ENCODE data around the gene NDRG3.
"Not testable (repeated sequence)": the region's sequence is repeated elsewhere in the genome, so short reads cannot be mapped to it uniquely, and the experiment has no call there.

The NDRG3 gene

DNA sequence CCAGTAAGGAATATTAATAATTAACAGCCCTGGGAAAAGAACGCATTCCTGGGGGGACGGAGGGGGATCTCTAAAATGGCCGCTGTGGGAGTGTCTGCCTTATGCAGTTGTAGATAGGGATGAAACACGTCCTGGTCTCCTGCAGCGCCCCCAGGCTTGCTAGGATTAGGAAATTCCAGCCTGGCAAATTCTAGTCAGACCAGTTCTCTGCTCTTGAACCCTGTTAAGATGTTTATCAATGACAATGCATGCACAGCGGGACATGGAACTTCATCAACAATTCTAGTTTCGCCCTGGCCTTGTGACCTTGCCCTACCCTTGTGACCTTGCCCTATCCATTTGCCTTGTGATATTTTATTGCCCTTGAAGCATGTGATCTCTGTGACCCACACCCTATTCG lies 50.4 kb downstream of the NDRG3 start:
- not testable (repeated sequence) for DNase-seq (ENCODE audit: low spot score)

DNA sequence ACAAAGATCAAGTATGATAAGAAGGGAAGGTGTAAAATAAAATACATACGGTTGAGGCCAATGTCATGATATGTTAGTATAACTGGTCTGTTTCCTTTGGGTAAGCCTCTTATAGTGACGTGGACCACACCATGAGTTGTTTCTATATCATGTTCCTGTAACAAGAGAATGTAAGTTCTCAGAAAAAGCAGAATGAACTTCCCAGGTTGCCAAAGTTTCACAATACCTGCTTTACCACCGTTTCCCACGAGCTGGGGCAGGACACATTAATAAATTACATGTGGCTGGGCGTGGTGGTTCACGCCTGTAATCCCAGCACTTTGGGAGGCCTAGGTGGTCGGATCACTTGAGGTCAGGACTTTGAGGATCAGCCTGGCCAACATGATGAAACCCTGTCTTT lies 57.3 kb downstream of the NDRG3 start:
- DNase-seq (ENCODE audit: low spot score), result no peak

DNA sequence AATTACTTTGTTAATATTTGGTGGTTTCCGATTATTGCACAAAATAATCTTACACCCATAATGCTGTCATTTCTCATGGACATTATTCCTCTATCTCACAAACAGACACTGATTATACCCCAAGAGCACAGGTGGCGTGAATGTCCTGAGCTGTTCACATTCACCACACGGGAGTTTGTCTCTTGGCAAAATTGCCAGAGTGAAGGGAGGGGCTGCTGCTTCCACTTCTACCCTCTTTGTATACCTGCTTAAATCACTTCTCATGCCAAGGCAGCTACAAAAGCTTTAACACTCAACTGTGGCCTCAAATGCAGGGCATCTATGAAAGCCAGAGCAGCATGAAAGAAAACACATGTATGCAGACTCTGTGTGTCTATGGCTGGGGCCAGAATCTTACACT lies 58.0 kb downstream of the NDRG3 start:
- no peak for DNase-seq (ENCODE audit: low spot score)

DNA sequence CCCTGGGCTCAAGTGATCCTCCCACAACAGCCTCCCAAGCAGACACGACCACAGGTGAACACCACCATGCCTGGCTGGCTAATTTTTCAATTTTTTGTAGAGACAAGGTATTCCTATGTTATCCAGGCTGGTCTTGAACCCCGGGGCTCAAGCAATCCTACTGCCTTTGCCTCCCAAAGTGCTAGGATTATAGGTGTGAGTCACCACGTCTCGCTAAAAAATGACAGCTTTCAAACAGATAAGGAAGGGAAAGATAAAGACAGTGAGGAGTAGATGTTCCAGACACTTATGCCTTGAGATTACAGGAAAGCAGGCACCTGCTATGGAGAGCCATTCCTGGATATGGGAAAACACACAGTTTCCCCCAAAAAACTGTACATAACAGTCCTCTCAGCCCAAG lies 58.9 kb downstream of the NDRG3 start:
- DNase-seq (ENCODE audit: low spot score), result no peak

DNA sequence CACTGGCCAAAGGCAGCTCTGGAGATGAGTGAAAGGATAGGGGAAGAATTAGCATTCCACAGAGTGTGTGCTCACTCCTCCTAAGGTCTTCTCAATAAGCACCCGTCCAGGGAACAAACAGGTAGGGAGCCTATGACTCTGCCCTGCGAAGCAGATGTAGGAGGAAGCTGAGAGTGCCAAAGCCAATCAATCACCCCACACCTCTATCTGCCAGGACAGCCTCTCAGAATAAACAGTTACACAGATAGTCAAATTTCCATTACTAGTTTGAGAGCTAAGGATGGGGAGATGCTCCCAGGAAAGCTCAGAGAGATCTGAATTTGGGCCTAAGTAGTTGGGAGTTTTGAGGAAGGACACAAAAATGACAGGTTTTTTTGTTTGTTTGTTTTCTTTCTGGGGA lies 59.4 kb downstream of the NDRG3 start:
- DNase-seq (ENCODE audit: low spot score), result no peak

DNA sequence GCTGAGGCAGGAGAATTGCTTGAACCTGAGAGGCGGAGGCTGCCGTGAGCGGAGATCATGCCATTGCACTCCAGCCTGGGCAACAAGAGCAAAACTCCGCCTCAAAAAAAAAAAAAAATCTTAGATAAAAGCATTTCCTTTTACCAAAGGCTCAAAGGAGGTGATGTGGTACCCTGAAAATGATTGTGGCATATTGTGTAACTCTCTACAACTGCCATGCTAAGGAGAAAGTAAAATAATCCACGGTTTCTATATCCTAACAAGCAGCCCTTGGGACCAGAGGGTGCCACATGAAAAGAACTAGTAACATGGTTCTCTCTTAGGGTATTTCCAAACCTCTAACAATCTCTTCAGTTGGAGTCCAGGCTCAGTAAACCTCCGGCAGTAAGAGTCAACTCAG lies 61.1 kb downstream of the NDRG3 start:
- no peak for DNase-seq (ENCODE audit: low spot score)

DNA sequence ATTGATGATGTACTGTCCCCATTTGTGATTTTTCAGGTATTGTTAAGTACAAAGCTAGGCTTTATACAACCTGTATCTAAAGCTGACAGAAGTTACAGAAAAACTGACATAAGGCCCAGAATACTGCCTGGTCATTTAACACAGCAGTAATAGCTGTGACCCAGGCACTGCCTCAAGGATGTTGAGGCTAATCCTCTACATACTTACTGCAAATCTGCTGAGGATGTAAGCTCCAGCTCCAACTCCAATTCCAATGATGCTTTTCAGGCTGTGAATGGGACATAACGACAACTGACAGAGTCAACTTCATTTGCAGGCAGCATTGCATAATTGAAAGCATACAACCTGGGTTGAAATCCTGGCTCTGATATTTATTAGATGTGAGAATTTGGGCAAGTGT lies 63.6 kb downstream of the NDRG3 start:
- no peak for DNase-seq (ENCODE audit: low spot score)

DNA sequence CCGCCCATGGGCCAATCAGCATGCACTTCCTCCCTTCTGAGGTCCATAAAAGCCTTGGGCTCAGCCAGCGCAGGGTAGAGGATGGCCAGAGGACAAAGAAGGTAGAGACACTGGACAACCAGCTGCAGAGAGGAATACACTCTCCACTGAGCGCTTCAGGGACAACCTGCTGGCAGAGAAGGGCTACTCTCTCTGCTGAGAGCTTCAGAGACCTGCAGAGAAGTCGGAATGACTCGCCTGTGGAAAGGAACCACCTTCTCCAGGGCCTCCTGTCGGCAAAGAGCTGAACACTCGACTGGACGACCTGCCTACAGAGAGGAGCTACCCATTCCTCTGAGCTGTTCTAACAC lies 68.5 kb downstream of the NDRG3 start:
- DNase-seq (ENCODE audit: low spot score), result no peak

DNA sequence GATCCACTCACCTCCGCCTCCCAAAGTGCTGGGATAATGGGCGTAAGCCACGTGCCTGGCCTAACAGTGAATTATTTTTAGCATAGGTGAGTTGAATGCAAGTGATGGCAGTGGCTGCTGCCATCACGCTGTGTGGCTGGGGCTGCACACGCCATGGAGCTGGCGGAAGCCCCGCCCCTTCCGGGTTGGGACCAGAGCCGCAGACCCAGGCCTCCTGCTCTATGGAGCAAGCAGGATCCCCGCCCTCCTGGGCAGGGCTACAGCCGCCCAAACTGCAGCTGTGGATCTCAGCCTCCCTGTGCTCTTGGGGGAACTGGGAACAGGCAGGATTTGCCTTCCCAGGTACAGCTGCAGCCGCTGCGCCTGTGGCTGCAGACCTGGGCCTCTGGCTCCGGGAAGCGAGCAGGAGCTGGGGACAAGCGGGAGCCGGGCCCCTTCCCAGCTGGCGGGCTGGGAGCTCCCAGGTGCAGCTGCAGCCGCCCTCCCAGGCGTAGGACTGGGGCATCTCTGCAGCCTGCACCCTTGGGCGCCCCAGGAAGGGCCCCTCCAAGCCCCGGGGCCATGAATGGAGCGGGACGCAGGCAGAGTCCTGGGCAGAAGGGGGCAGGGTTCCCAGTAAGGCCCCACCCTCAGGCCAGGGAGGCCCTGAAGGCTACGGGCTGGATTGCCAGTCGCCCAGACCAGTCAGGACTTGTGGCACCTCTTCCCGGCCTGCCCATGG lies 69.0 kb downstream of the NDRG3 start:
- no peak for DNase-seq (ENCODE audit: low spot score)

DNA sequence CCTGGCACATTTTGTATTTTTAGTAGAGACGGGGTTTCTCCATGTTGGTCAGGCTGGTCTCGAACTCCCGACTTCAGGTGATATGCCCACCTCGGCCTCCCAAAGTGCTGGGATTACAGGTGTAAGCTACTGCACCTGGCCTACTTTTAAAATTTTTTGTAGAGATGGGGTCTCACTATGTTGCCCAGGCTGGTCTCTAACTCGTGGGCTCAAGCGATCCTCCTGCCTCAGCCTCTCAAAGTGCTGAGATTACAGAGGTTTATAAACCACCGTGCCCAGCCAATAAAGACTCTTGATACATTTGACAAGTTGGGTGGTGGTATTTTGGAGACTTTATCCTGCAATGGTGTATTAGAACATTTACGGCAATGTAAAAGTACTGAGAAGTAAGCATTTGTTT lies 70.3 kb downstream of the NDRG3 start:
- not testable (repeated sequence) for DNase-seq (ENCODE audit: low spot score)

DNA sequence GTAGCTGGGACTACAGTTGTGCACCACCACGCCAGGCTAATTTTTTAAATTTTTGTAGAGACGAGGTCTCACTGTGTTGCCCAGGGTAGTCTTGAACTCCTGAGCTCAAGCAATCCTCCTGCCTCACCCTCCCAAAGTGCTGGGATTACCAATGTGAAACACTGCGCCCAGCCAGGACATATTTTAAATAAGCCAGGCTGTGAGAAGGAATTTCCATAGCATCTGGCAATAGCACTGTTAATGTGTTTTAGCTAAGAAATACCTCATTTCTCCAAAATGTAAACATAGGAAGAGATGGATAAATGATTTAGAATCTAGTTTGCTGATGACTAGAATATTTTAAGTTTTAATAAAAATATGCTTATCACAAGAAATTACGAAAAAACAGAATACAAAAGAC lies 72.9 kb downstream of the NDRG3 start:
- no peak for DNase-seq (ENCODE audit: low spot score)

DNA sequence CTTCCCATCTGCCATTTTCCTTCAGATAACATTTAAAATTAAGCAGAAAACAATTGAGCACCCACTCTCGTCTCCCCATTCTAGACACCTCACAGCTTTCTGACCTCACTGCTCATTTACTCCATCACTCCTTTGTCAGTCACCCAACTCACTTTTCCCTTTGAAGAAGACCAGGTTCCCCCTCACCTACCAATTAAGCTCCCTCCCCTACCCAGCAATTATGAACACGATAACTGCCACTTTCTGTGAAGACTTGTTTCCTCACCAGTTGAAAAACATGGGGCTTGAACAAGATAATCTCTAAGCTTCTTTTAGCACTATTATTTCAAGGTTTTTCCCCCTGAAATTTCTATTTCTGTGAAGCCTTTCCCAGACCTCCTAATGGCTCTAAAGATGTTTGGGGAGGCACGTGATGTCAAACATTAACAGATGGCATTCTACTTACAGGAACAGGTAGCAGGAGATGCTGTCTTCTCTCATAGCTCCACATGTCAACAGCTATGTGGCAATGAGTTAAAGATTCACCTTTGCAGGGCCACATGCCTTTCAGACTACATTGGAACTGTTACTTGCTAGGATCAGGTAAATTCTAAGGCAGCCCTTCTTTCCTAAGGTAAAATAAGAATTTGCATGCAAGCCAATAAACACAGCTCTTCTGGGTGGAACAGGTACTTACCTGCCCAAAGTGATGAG lies 75.1 kb downstream of the NDRG3 start:
- DNase-seq (ENCODE audit: low spot score), result no peak

DNA sequence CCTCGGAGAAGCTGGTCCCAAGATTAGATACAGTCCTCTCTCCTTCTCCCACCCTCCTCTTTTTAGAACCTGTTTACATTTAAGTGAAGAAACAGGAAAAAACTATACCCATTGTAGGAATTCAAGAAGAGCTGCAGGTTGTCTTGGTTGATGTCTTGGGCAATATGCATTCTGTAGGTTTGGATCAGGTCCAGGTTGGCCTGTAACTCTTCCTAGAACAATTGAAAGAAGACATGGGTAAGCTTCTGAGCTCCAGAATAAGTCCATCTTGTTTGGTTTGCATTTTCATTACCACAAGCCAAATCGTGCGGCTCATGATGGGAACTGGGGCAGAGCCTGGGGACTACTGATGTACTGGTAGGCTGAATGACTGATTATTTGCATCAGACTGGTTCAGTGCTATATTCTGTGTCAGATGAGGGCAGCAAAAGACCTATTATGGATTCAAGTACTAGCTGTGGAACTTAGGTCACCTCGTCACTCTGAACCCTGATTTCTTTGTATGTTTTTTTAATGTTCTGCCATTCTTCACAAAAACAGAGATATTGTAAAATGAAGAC lies 79.6 kb downstream of the NDRG3 start:
- no peak for DNase-seq (ENCODE audit: low spot score)

DNA sequence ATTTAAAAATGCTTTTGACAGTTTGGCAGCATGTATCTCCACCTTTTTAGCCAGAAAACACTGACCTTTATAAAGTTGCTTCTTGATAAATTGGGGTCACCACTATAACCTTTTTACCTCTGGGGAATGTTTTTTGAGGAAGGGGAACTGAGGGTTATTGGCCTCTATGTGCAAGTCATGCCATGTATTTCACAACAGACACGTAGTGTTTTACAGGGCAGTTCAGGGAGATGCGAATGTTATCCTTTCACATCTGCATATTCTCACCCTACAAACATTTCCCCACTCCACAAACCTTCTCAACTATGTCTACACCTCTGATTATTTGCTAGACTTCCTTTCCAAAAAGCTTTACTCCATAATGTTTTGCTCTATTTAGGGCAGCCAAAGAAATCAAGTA lies 82.9 kb downstream of the NDRG3 start:
- DNase-seq (ENCODE audit: low spot score), result no peak

DNA sequence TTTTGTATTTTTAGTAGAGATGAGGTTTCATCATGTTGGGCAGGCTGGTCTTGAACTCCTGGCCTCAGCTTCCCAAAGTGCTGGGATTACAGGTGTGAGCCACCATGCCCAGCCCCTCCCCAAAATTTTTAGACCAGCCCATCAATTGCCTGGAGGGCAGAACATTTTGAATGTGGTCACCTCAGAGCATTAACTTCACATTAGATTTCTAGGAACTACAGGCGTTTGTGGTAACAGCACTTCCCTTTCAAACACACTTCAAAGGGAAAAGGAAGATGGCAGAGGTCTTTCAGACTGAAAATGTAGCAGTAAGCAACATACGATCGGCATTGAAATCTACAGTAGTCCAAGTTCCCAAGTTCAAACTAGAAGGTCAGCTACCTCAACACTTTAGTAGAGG lies 87.6 kb downstream of the NDRG3 start:
- DNase-seq (ENCODE audit: low spot score), result no peak

DNA sequence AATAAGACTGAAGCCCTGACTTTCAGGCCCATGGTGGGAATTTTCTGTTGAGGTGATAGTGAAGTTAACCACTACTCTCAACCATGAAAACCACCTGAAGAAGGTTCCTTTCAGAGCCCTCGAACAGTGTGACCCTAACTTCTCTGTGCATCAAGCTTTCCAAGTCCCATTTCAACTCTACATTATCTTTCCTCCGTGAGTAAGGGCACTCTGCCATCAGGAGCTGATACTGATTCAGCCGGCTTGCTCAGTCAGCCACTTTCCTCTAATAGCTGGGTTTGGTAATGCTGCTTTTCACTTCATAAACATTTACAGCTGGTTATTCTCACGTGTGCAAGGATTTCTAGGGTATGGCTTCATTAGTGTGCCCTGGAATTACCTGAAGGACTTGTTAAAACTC lies 89.2 kb downstream of the NDRG3 start:
- no peak for DNase-seq (ENCODE audit: low spot score)

DNA sequence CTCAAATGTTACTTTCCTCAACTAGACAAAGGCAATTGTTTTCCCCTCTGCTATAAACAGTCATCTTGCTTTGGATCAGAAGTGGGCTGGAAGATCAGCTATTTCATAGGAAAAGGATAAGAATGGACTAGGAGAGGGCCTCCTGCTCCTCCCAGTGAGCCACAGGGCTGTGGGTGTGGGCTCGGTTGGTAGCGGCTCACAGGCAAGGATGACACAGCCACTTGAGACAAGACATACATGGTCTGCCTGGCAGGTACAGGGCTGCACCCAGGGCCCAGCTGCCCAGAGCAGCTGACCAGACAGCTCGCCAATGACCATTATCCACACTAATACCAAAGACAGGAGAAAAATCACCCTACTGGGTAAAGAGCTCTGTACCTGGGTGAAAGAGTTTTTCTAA lies 90.9 kb downstream of the NDRG3 start:
- DNase-seq (ENCODE audit: low spot score), result no peak

DNA sequence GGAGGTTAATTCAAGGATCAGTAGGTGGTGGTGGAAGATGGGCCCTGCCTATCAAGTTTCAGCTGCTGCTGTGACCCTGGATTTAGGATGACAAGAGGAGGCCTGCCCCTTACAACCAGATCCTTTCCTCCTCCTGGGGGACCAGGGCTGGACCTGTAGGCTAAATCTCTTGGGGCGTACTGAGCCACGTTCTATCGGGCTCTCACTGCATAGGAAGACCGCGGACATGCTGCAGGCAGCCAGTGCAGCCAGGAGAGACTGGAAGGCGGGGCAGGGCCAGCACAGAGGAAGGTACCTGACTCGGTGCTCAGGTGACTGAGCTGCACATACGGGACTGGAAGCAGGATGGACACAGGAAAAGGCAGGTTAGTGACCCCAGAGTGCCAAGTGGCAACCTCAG lies 91.4 kb downstream of the NDRG3 start:
- no peak for DNase-seq (ENCODE audit: low spot score)

DNA sequence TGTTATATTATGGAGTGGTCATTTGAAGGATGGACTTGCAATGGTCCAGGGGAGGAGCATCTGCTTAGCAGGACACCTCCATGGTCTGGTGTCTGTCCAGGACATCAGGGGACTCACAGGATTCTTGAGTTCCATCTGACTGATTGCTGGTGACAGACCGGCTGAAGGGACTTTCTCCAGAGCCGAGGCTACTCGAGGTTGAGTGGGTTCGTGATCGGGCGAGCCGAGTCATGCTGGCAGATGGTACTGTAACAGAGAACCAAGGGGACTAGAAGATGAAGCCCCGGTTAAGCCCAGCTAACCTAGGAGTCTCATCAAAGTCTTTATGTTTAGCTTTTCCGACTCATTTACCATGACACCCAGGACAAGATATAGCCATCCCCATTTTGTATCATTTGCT lies 92.4 kb downstream of the NDRG3 start:
- DNase-seq (ENCODE audit: low spot score), result no peak

DNA sequence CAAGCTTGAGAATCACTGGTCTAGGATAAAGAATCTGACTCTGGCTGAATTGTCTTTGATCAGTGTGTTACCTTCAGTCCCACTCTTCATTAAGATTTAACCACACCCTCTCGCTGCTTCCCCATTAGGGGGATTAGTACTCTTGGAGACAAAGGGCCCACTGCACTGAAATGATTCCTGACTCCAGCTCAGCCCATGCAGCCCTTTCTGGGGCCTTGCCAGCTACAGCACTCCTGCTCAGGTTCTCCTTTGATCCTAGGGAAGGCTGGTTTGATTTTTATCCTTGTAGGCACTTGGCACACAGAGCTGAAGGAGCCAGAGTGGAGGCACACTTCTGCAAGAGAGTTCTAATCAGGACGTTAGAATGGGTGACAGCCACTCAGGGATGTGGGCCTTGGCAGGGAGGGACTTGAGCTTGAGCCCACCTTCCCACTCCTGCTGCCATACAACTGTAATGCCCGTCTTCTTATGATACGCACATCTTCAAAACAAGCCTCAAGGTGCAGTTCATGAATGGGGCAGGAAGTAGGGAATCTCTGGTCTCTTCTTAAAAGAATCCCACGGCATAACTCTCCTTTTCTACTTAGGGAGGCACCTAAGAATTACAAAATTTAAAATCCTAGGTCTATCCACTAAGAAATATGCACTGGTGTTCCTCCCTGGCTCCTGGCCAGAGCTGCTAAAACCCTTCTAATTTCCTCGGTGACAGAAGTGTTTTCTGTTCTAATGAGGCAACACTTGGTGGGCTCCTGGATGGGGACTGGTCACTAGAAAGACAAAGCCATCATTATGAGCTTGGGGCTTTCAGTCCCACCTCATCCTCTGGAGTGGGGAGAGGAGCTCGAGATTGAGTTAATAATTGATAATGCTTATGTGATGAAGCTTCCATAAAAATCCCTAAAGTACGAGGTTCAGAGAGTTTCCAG lies 98.4 kb downstream of the NDRG3 start:
- DNase-seq (ENCODE audit: low spot score), result no peak

DNA sequence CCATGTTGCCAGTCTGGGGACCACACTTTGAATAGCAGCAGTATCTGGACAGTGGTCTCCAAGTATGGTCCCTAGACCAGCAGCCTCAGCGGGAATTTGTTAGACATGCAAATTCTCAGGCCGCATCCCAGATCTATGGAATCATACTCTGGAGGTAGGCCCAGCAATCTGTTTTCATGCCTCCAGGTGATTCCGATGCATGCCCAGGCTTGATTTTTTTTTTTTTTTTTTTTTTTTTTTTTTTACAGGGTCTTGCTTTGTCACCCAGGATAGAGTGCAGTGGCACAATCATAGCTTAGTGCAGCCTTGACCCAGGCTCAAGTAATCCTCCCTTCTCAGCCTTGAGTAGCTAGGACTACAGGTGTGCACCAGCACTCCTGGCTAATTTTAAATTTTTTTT lies 99.2 kb downstream of the NDRG3 start:
- DNase-seq (ENCODE audit: low spot score), result no peak

DNA sequence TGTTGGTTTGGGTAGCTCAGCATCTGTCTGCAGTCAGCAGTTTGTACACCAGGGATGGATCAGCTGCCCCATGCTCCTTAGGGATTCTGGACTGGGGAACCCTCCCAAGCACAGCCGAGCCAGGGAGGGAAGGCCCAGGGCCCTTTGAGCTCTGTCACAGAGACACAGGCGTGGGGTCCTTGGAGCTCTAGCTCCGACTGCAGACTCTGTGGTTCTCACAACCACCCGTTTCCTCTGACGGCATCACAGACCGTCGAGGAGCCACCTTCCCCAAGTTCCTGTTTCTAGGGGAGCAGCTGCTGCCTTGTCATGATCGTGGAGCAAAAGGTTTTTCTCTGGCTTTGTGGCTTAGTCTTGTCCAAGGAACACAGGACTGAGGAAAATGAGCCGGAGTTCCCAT lies 99.9 kb downstream of the NDRG3 start, which contains the start of gene SLA2:
TSS of gene SLA2 (minus strand) at position 199 of the 400 bp plus-strand sequence. CDS start 4,861 bp downstream, outside the sequence.
- DNase-seq (ENCODE audit: low spot score), result no peak

Data from SK-N-DZ (cell line).